Testis (tissue), 2 donors: Measurements from ENCODE around the gene CRLF3.

Source experiments
- POLR2A ChIP-seq: fragments of 450-650 bp; IDR thresholded peaks from one replicate; pipeline ENCODE4 v1.6.1; 2017; ENCODE audit warnings: antibody characterized with exemption, mild to moderate bottlenecking, moderate library complexity
- TF ChIP-seq, protein P1 (sequence below), 3 experiments: fragments of 450-650 bp in 2 of 3; fragments of 200-600 bp in 1 of 3; sonication (generic) in 1 of 3; IDR thresholded peaks; one replicate each; pipeline ENCODE4 v1.5.1; 2016 to 2019; ENCODE audit warnings: antibody characterized with exemption in 3 of 3, mild to moderate bottlenecking in 2 of 3, moderate library complexity in 1 of 3

DNA sequence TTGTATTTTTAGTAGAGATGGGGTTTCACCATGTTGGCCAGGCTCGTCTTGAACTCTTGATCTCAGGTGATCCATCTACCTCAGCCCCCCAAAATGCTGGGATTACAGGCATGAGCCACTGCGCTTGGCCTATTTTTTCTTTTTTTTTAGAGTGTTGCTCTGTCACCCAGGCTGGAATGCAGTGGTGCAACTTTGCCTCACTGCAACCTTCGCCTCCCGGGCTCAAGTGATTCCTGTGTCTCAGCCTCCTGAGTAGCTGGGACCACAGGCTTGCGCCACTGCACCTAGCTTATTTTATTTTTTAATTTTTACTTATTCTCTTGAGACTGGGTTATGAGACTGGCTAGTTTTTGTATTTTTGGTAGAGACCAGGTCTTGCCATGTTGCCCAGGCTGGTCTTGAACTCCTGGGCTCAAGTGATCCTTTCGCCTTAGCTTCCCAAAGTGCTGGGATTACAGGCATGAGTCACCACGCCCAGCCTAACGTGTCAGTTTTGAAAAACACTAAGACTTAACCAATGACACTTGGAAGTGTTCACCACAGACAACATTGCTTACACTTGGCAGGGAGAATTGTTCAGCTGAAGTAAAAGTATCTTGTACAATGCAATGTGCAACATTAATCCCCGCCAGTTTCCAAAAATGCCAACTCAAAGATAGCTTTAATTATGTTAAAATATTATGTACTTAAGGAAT, 34.2 kb upstream of the CRLF3 start:
- TF ChIP-seq, protein P1, sequence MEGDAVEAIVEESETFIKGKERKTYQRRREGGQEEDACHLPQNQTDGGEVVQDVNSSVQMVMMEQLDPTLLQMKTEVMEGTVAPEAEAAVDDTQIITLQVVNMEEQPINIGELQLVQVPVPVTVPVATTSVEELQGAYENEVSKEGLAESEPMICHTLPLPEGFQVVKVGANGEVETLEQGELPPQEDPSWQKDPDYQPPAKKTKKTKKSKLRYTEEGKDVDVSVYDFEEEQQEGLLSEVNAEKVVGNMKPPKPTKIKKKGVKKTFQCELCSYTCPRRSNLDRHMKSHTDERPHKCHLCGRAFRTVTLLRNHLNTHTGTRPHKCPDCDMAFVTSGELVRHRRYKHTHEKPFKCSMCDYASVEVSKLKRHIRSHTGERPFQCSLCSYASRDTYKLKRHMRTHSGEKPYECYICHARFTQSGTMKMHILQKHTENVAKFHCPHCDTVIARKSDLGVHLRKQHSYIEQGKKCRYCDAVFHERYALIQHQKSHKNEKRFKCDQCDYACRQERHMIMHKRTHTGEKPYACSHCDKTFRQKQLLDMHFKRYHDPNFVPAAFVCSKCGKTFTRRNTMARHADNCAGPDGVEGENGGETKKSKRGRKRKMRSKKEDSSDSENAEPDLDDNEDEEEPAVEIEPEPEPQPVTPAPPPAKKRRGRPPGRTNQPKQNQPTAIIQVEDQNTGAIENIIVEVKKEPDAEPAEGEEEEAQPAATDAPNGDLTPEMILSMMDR (IDR thresholded peaks at IDR 0.05) = no peak
- no peak for TF ChIP-seq POLR2A
